Hindlimb muscle (tissue), 1 donor: Measurements from ENCODE around the gene ZNF888. TPM values are rescaled to one million over a fixed set of nuclear protein-coding genes. Genes with fewer than 3 reads are reported as not detected.
A peak's percentile ranks its signal among the peaks of the same experiment; 100 is the strongest.
"Not testable (repeated sequence)": the region's sequence is repeated elsewhere in the genome, so short reads cannot be mapped to it uniquely, and the experiment has no call there.

Experiments used
- DNase-seq: peaks from one replicate; pipeline ENCODE4 v3.0.0-alpha.2; 2013
- polyA plus RNA-seq: library from polyadenylated mRNA; unstranded; fragments of 120-200 nt; gene quantifications from one replicate; pipeline ENCODE4 v1.2.1, GENCODE V29; 2013; ENCODE audit not compliant: insufficient read length

ZNF888 gene
- polyA plus RNA-seq, 1 donor = 3.2 TPM

GRCh38 chr19:52871466-52871865 lies 51.8 kb downstream of the ZNF888 start:
- DNase-seq = no peak

GRCh38 chr19:52868031-52868430 lies 55.2 kb downstream of the ZNF888 start:
- DNase-seq = not testable (repeated sequence)

GRCh38 chr19:52857378-52858191 lies 65.6 kb downstream of the ZNF888 start, which contains the start of gene ZNF468:
ZNF468 (minus strand) TSS chr19:52857619; CDS start chr19:52854272, 3,347 bp downstream.
- peak; percentile 59 for DNase-seq

- peak; percentile 1 for DNase-seq
Measured at GRCh38 chr19:52856540-52857377, 66.5 kb downstream of the ZNF888 start.

Other genes with a start within 250 kb of the ZNF888 start
- 7.3 TPM for gene ZNF611, start 188.4 kb downstream of the ZNF888 start, polyA plus RNA-seq
- 3.1 TPM for gene ZNF600, start 136.6 kb downstream of the ZNF888 start, polyA plus RNA-seq
- gene ZNF28, start 101.8 kb downstream of the ZNF888 start, polyA plus RNA-seq = 8.4 TPM
- 15.2 TPM for gene ZNF468, start 65.8 kb downstream of the ZNF888 start, polyA plus RNA-seq
- 20.3 TPM for gene ZNF320, start 25.8 kb downstream of the ZNF888 start, polyA plus RNA-seq
- gene ZNF816, start 39.5 kb upstream of the ZNF888 start, polyA plus RNA-seq = 7.3 TPM
- not detected for gene ERVV-1, start 90.5 kb upstream of the ZNF888 start, polyA plus RNA-seq
- gene ERVV-2, start 121.3 kb upstream of the ZNF888 start, polyA plus RNA-seq = not detected
- 22.0 TPM for gene ZNF160, start 180.0 kb upstream of the ZNF888 start, polyA plus RNA-seq
- 9.6 TPM for gene ZNF415, start 209.5 kb upstream of the ZNF888 start, polyA plus RNA-seq
- gene ZNF347, start 235.6 kb upstream of the ZNF888 start, polyA plus RNA-seq = 6.9 TPM